Activated naive CD4-positive, alpha-beta T cell treated with anti-CD3 and anti-CD28 coated beads for 36 hours (primary cell): ENCODE results near the gene BHLHE23. TPM values are rescaled to one million over a fixed set of nuclear protein-coding genes. Genes with fewer than 3 reads are reported as not detected.

Experiments used
- CTCF ChIA-PET: fragments of 350-600 bp; sonication (Branson Sonifier 250); formaldehyde crosslinking; loops from one replicate; lab custom pipeline; 2021; ENCODE audit warnings: antibody characterized with exemption; lab: Charles Lee
- DNase-seq: peaks from one replicate; pipeline ENCODE4 v3.0.0-alpha.2; 2020
- H3K27ac Mint-ChIP-seq: one replicate; pipeline ENCODE4 v1.8.0; 2021; ENCODE audit warnings: mild to moderate bottlenecking, mixed read lengths
- H3K27me3 Mint-ChIP-seq: one replicate; pipeline ENCODE4 v1.8.0; 2021; ENCODE audit warnings: low read depth, mixed read lengths
- H3K36me3 Mint-ChIP-seq: one replicate; pipeline ENCODE4 v1.8.0; 2021; ENCODE audit warnings: low read depth, mixed read lengths
- H3K4me1 Mint-ChIP-seq: one replicate; pipeline ENCODE4 v1.8.0; 2021; ENCODE audit warnings: low read depth, mixed read lengths
- H3K4me3 Mint-ChIP-seq: one replicate; pipeline ENCODE4 v1.8.0; 2021; ENCODE audit warnings: mild to moderate bottlenecking, moderate library complexity, mixed read lengths
- H3K9me3 Mint-ChIP-seq: one replicate; pipeline ENCODE4 v1.8.0; 2021; ENCODE audit warnings: mixed read lengths
- intact Hi-C: fragments of 100-400 bp; cut with micrococcal nuclease; formaldehyde crosslinking; loops from one replicate; pipeline ENCODE4 v1.15.1; 2023
- total RNA-seq, 2 experiments: library from RNA; stranded (reverse); gene quantifications; one replicate each; pipeline ENCODE4 v1.2.3, GENCODE V29; 2021

Gene BHLHE23
- total RNA-seq, 2 experiments from 2014 or later = not detected

DNA sequence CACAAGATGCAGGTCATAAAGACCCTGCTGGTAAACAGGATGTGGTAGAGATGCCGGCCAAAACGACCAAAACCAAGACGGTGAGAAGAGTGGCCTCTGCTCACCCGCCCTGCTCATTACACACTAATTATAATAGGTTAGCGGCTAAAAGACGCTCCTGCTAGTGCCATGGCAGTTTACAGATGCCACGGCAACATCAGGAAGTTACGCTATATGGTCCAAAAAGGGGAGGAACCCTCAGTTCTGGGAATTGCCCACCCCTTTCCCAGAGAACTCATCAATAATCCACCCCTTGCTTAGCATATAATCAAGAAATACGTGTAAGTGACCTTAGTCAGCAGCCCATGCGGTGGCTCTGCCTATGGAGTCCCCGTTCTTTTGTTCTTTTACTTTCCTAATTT lies 17.6 kb downstream of the BHLHE23 start:
- H3K36me3 Mint-ChIP-seq = no peaks in the 10 kb centered on the region
- peaks cover 5% of the 10 kb centered on the region for H3K4me1 Mint-ChIP-seq
- CTCF ChIA-PET = no interaction called here
- peak; percentile 71 for DNase-seq
- no peaks in the 10 kb centered on the region for H3K9me3 Mint-ChIP-seq
- H3K27ac Mint-ChIP-seq = peak overlapping the region; percentile 12
- no peaks in the 10 kb centered on the region for H3K27me3 Mint-ChIP-seq
- intact Hi-C loops = no loop called here
- peak overlapping the region; percentile 67 for H3K4me3 Mint-ChIP-seq

DNA sequence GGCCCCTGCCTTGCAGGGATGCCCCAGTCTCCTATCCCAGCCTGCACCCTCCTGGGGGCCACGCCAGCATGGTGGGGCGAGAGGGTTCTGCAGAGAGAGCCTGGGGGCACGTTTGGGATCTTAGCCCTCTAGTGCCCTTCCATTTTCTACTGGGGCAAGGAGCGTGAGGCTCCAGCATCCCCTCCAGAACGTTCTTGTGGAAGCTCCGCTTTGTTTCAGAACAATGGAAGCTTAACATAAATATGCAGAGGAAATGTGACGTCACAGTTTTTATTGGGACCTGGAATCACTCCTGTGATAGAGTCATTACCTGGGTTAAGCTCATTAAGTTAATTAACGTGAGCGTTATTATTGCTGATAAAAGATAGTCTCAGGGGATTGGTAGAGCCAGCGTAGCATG lies 19.6 kb downstream of the BHLHE23 start:
- CTCF ChIA-PET = no interaction called here
- Mint-ChIP-seq H3K4me3 (no peak overlapping the region), H3K36me3 (no peaks in the 10 kb centered on the region), H3K27ac (no peak overlapping the region), H3K9me3 (no peaks in the 10 kb centered on the region), H3K27me3 (no peaks in the 10 kb centered on the region), H3K4me1 (peaks cover 7% of the 10 kb centered on the region)
- no peak for DNase-seq
- intact Hi-C loops = no loop called here

DNA sequence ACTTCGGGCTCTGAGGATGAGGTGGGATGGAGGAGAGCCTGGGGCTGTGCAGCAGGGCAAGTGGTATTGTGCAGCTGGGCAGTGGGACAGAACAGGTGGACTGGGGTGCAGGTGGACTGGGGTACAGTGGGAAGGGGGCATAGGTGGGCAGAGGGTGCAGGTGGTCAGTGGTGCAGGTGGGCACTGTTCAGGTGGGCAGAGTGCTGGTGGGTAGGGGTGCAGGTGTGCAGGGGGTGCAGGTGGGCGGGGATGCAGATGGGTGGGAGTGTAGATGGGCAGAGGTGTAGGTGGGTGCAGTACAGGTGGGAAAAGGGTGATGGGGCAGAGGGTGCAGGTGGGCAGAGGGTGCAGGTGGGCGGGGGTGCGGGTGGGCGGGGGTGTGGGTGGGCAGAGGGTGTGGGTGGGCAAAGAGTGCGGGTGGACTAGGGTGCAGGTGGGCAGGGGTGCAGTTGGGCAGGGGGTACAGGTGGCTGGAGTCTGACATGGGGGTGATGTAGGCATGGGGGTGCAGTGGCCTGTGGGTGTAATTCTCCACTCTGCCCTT lies 20.4 kb downstream of the BHLHE23 start:
- H3K9me3 Mint-ChIP-seq = no peaks in the 10 kb centered on the region
- intact Hi-C loops = no loop called here
- no peak overlapping the region for H3K27ac Mint-ChIP-seq

DNA sequence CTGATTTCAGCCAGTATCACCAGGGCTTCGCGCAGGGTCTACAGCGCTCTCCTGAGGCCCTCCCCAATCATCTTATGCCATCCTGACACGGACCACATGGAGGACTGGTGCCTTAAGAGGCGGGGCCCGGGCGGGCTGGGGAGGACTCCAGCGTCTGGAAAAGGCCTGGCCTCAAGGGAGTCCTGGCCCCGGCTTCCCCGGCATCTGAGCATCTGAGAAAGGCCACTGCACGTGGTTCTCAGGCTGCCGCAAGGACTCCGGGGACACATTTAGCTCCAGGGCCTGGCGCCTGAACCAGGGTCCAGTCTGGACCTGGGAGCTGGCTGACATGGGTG lies 21.4 kb downstream of the BHLHE23 start:
- Mint-ChIP-seq H3K4me3 (no peak overlapping the region), H3K27me3 (peaks cover 4% of the 10 kb centered on the region), H3K27ac (no peak overlapping the region), H3K9me3 (no peaks in the 10 kb centered on the region), H3K36me3 (no peaks in the 10 kb centered on the region), H3K4me1 (peaks cover 16% of the 10 kb centered on the region)
- DNase-seq = no peak
- intact Hi-C loops = no loop called here
- CTCF ChIA-PET = interaction anchor here (0.8 kb wide), 1 partner anchor 25 kb away, joined by 3 read pairs; no protein-coding TSS in a partner anchor

More for the DNA sequence above, 20.4 kb downstream of the BHLHE23 start:
- no peak for DNase-seq
- Mint-ChIP-seq H3K4me1 (peaks cover 9% of the 10 kb centered on the region), H3K4me3 (no peak overlapping the region), H3K27me3 (no peaks in the 10 kb centered on the region), H3K36me3 (no peaks in the 10 kb centered on the region)
- CTCF ChIA-PET = interaction anchor here (0.8 kb wide), 1 partner anchor 24 kb away, joined by 3 read pairs; no protein-coding TSS in a partner anchor

DNA sequence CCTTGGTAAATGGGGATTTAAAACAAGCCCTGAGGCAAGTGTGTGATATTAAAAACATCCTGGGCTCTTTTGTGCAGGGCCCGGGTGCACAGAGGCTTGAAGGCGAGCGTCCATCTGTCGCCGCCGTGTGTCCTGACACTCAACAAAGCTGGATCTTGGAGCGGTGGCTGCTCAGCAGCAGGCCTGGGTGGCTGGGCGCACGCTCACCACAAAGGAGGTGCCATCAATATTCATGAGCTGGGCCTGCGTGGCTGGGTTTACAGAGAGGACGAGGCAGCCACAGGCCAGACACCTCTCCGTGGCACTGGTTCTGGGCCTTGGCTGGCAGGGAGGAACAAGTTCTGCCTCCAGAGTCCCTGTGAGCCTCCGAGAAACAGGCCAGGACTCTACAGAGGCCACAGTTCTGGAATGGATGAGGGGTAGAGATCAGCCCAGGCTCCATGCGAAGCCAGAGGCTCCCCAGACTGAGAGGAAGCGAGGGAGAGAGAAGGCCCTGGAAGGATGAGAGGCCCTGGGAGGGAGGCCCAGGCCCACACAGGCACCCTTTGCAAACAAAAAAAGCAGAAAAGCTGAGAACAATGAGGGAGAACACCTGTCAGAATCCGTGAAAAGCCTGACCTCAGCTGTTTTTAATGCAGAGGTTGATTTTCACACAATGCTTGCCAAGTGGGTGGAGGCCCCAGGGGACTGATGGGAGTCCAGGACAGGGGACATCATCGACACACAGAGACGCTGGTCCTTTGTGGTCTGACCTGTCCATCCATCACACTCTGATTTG lies 21.9 kb downstream of the BHLHE23 start:
- Mint-ChIP-seq H3K27ac (no peak overlapping the region), H3K36me3 (no peaks in the 10 kb centered on the region), H3K4me3 (no peak overlapping the region), H3K4me1 (peaks cover 21% of the 10 kb centered on the region), H3K9me3 (no peaks in the 10 kb centered on the region), H3K27me3 (peaks cover 8% of the 10 kb centered on the region)
- no peak for DNase-seq
- CTCF ChIA-PET = interaction anchor here (0.7 to 0.8 kb wide), 2 partner anchors 12 to 26 kb away, joined by 3 read pairs; no protein-coding TSS in a partner anchor
- intact Hi-C loops = no loop called here

DNA sequence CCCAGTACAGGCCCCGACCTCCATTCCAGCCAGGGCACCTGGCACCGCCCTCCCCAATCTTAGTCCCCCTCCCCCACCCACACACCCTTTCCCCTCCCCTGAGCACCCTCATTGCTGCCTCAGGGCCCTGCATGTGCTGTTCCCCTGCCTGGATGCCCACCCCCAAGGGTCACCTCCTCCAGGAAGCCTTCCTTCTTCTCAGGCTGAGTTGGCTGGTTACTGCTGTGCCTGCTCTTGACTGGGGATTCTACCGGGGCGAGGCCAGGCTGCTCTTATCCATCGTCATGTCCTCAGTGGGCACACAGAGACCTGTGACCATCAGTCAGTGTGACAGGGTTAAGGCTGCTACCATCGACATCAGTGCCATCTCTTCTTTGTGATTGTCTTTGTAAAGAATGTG lies 23.6 kb downstream of the BHLHE23 start:
- CTCF ChIA-PET = no interaction called here
- intact Hi-C loops = no loop called here
- H3K36me3 Mint-ChIP-seq = no peaks in the 10 kb centered on the region
- H3K27me3 Mint-ChIP-seq = peaks cover 18% of the 10 kb centered on the region
- peaks cover 26% of the 10 kb centered on the region for H3K4me1 Mint-ChIP-seq
- H3K4me3 Mint-ChIP-seq = no peak overlapping the region
- no peak overlapping the region for H3K27ac Mint-ChIP-seq
- no peak for DNase-seq
- H3K9me3 Mint-ChIP-seq = no peaks in the 10 kb centered on the region

DNA sequence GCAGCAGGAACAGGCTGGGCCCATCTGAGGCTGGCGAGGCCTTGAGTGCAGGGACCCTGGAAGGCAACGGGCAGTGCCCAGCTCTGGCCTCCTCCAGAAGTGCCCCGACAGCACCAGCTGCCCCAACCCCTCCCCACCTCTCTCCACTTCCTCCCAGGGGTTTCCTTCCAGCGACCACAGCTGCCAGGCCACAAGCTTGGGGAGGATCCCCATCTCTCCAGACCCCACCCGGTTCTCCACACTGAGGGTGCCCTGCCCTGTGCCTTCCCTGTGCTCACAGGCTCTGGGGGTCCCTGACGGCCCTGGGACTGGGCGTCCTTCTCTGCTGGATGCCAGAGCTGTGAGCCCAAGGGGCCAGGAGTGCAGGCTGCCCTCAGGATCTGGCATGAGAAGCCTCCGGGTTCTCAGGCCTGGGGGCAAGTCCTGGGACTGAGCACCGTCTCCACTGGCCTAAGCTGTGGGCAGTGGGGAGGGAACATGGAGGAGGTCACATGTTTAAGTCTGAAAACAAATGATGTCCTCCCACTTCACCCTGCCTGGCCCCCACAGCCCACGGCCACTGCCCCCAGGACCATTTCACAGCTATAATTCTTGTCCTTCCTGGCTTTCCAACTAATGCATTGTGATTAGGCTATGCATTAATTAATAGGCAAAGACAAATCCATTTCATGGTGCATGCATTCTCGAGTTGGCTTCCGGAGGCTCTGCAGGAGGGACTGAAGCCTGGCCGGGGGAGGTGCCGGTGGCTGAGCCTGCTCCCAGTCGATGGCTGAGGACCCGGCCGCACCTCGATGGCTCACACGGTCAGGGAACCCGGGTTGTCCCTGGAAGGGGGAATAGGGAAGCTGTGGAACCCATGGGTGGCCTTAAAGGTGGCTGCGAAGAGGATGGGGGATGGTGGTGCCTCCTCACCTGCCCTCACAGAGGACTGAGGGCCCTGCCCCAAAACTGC lies 24.4 kb downstream of the BHLHE23 start:
- CTCF ChIA-PET = interaction anchor here (0.8 kb wide), 1 partner anchor 10 kb away, joined by 3 read pairs; no protein-coding TSS in a partner anchor
- Mint-ChIP-seq H3K4me1 (peaks cover 34% of the 10 kb centered on the region), H3K27ac (no peak overlapping the region), H3K9me3 (no peaks in the 10 kb centered on the region), H3K4me3 (no peak overlapping the region), H3K27me3 (peaks cover 18% of the 10 kb centered on the region), H3K36me3 (no peaks in the 10 kb centered on the region)
- no peak for DNase-seq
- intact Hi-C loops = no loop called here

DNA sequence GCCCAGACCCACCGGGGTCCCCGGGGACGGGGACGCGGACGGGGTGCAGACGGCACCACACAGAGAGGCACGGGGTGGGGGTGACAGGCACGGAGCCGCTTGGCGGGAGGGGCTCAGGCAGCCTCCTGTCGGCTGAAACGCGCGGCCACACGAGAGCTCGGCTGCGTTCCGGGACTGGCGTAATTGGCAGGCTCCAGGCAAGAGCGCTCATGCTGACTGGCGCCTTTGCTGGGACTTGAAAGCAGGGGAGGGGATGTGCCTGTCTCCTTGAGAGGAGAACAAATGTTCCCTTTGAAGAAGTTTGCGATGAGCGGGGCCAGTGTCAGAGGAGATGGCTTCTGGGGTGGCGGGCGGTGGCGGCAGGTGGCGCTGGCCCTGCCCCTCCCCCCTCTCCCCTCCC lies 25.8 kb downstream of the BHLHE23 start:
- CTCF ChIA-PET = interaction anchor here (1.4 to 2.1 kb wide), 3 partner anchors 9 to 31 kb away, joined by 3 to 13 read pairs (median 6); no protein-coding TSS in a partner anchor
- DNase-seq = peak; percentile 63
- Mint-ChIP-seq H3K27me3 (peaks cover 23% of the 10 kb centered on the region), H3K4me3 (no peak overlapping the region), H3K4me1 (peaks cover 36% of the 10 kb centered on the region), H3K36me3 (no peaks in the 10 kb centered on the region), H3K9me3 (no peaks in the 10 kb centered on the region), H3K27ac (no peak overlapping the region)
- intact Hi-C loops = no loop called here

DNA sequence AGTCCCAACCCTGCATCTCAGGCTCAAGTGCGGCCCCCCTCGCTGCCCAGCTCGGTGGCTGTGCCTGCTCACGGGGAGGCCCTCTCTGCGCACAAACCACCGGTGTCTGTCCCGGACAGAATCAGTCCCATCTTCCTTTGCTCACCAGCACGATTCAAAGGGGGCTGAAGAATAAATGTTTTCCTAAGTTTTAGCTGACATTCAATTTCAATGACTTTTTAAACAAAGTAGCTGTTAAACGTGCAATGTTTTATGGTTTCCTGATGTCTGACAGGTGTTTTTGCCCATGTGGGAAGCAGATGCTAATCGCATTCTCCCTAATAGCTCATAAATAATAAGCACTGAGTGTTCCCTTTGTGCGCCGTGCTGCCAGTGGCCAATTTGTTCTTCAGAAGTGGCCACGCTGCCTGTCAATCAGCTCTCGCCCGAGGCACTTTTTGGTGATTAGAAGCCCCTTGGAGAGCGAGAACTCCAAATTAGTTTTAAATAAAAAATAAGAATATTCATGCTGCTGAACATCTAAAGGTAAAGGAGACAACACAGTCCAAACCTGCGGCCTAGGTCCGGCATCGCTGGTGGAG lies 26.3 kb downstream of the BHLHE23 start:
- Mint-ChIP-seq H3K27ac (no peak overlapping the region), H3K4me1 (peaks cover 36% of the 10 kb centered on the region), H3K4me3 (no peak overlapping the region), H3K36me3 (no peaks in the 10 kb centered on the region), H3K27me3 (peaks cover 23% of the 10 kb centered on the region), H3K9me3 (no peaks in the 10 kb centered on the region)
- intact Hi-C loops = no loop called here
- CTCF ChIA-PET = interaction anchor here (1.4 to 2.1 kb wide), 3 partner anchors 8 to 30 kb away, joined by 3 to 13 read pairs (median 6); no protein-coding TSS in a partner anchor
- no peak for DNase-seq

DNA sequence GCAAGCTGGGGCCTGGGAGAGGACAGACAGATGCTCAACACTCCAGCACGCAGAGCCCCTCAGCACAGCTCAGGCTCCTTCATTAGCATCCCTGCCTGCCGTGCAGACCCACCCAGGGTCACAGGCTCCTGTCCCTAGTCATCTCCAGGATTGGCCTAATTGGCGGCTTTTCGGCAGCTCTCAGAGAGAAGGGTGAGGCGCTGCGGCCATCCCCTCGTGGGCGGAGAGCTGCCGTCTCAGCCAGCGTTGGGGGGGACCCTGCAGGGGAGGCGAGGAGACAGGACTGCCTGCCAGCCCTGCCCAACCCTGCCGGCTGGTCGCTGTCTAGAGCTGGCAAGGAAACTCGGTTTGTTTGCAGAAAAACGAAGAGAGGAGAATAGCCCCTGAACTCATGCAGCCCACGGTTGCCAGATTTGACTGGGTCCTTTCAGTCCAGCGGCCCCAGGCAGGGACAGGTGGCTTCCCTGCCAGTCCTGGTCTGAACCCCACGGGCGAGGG lies 26.8 kb downstream of the BHLHE23 start:
- intact Hi-C loops = no loop called here
- Mint-ChIP-seq H3K4me3 (no peak overlapping the region), H3K27ac (no peak overlapping the region)

DNA sequence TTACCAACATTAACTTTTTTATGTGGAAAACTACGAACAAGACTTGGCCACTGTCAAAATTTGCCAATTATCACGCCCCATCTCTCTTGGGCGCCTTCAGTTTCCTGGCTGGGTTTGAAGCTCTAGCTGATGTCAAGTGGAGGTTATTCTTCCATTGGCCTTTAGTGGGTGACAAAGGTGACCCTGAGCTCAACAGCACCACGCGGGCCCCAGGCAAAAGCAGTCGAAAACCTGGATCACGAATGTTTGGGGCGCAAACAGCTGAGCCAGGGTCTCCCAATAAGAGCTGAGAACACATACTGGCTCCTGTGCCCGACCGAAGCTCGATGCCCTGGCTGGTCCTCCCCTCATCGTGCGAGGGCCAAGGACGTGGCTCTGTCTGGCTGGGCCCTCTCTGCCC lies 27.5 kb downstream of the BHLHE23 start:
- Mint-ChIP-seq H3K4me1 (peaks cover 36% of the 10 kb centered on the region), H3K27me3 (peaks cover 28% of the 10 kb centered on the region), H3K4me3 (no peak overlapping the region), H3K9me3 (no peaks in the 10 kb centered on the region), H3K27ac (no peak overlapping the region), H3K36me3 (no peaks in the 10 kb centered on the region)
- intact Hi-C loops = no loop called here
- CTCF ChIA-PET = interaction anchor here (1.6 to 2.1 kb wide), 2 partner anchors 30 to 243 kb away, joined by 4 to 13 read pairs; no protein-coding TSS in a partner anchor
- DNase-seq = no peak

More for the DNA sequence above, 26.8 kb downstream of the BHLHE23 start:
- DNase-seq = no peak
- Mint-ChIP-seq H3K27me3 (peaks cover 24% of the 10 kb centered on the region), H3K4me1 (peaks cover 36% of the 10 kb centered on the region), H3K9me3 (no peaks in the 10 kb centered on the region), H3K36me3 (no peaks in the 10 kb centered on the region)
- CTCF ChIA-PET = interaction anchor here (1.4 to 2.1 kb wide), 3 partner anchors 7 to 243 kb away, joined by 4 to 13 read pairs (median 6); no protein-coding TSS in a partner anchor
